Retinal pigment epithelial cell (primary cell): ENCODE data around the gene MANBA.

Experiments
- DNase-seq: peaks from one replicate; pipeline ENCODE4 v3.0.0-alpha.2; 2010; ENCODE audit warnings: low read depth
- H3K4me3 ChIP-seq: 2 replicates; pipeline ENCODE4 v1.5.1; 2011; ENCODE audit warnings: mild to moderate bottlenecking, low read length, control low read depth, moderate library complexity
- CTCF ChIP-seq: conservative IDR thresholded peaks from 2 replicates; pipeline ENCODE4 v1.5.1; 2011; ENCODE audit warnings: low read depth, low read length, control low read depth, inconsistent platforms

The MANBA gene

GRCh38 chr4:102616636-102617035 lies 144.1 kb downstream of the MANBA start:
- no peak for DNase-seq
- no peak for TF ChIP-seq CTCF
- no peak overlapping the region for H3K4me3 ChIP-seq

GRCh38 chr4:102614801-102615200 lies 146.0 kb downstream of the MANBA start:
- DNase-seq, result no peak
- no peak overlapping the region for H3K4me3 ChIP-seq
- TF ChIP-seq CTCF, result no peak

GRCh38 chr4:102612824-102613366 lies 147.9 kb downstream of the MANBA start:
- no peak overlapping the region for H3K4me3 ChIP-seq
- no peak for TF ChIP-seq CTCF
- no peak for DNase-seq

GRCh38 chr4:102612210-102612609 lies 148.6 kb downstream of the MANBA start:
- no peak overlapping the region for H3K4me3 ChIP-seq
- DNase-seq, result no peak
- TF ChIP-seq CTCF, result no peak

- no peak for TF ChIP-seq CTCF
- DNase-seq, result no peak
- no peak overlapping the region for H3K4me3 ChIP-seq
Measured at GRCh38 chr4:102610476-102610875, 150.3 kb downstream of the MANBA start.

GRCh38 chr4:102610007-102610406 lies 150.8 kb downstream of the MANBA start:
- TF ChIP-seq CTCF, result peak; percentile 57
- H3K4me3 ChIP-seq, result no peak overlapping the region
- DNase-seq, result no peak

- no peak for DNase-seq
- TF ChIP-seq CTCF, result no peak
- no peak overlapping the region for H3K4me3 ChIP-seq
Measured at GRCh38 chr4:102608190-102608589, 152.6 kb downstream of the MANBA start.
